HG02678 (cell line): ENCODE results near the gene RASSF3.

ENCODE experiments used
- ATAC-seq: cut with Tn5 transposase; IDR thresholded peaks from one replicate; pipeline ENCODE4 v1.9.1; 2021; ENCODE audit warnings: mild to moderate bottlenecking, moderate library complexity; ENCODE audit not compliant: unreplicated experiment

The RASSF3 gene

GRCh38 chr12:64718649-64719048, 108.4 kb downstream of the RASSF3 start:
- ATAC-seq: no peak

DNA sequence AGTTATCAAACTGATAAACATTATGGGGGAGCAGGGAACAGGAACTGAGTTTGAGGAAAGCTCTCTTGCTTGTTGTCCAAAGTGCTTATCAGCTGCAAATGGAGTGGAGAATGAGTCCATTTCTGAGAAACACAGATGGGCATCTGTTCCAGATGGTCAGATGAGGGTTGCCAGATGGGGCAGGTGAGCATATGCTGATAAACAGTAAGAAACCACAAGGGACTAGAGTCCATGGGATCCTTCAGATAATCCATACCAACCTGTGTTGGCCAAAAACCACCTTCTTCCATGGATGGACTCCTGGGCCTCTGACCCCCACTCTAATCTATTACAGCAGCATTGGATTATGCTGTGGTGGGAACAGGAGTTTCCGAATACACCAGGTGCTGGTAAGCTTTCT, 110.6 kb downstream of the RASSF3 start:
- ATAC-seq: no peak

- no peak for ATAC-seq
Observed at GRCh38 chr12:64722835-64723234, 112.5 kb downstream of the RASSF3 start.

GRCh38 chr12:64723630-64724029, 113.3 kb downstream of the RASSF3 start:
- ATAC-seq: no peak

- ATAC-seq: no peak
Observed at GRCh38 chr12:64724201-64724745, 114.0 kb downstream of the RASSF3 start.

- peak; percentile 52 for ATAC-seq
Observed at GRCh38 chr12:64729909-64730587, 119.8 kb downstream of the RASSF3 start.

DNA sequence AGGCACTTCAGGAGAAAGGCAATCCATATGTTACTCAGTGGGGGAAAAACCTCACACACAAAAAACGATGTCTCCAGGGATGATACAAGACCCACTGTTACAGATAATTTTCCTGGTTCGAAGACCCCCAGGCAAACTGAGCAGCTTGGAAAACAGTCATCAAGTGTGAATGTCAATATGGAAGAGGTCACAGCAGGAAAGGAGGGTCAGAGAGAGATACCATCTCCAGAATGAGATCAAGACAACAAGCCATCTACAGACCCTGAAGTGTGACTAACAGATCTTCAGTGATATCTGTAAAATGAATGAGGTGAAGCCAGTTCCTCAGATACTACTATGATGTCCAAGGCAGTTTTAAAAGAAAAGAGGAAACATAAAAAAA, 120.3 kb downstream of the RASSF3 start:
- peak; percentile 23 for ATAC-seq

DNA sequence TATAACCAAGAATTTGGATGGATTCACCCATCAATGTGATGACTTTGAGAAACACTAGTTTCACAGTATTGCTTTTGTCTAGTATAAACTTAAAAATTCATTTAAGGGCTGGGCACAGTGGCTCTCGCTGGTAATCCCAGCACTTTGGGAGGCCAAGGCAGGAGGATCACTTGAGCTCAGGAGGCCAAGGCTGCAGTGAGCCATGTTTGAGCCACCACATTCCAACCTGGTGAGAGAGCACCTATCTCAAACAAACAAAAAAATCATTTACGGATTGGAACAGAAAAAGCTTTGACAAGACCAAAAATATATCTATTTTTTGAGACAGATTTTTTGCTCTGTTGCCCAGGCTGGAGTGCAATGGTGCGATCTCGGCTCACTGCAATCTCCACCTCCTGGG, 121.4 kb downstream of the RASSF3 start:
- ATAC-seq: no peak

- no peak for ATAC-seq
Observed at GRCh38 chr12:64733857-64734256, 123.6 kb downstream of the RASSF3 start.

GRCh38 chr12:64735442-64735841, 125.1 kb downstream of the RASSF3 start:
- ATAC-seq: no peak

DNA sequence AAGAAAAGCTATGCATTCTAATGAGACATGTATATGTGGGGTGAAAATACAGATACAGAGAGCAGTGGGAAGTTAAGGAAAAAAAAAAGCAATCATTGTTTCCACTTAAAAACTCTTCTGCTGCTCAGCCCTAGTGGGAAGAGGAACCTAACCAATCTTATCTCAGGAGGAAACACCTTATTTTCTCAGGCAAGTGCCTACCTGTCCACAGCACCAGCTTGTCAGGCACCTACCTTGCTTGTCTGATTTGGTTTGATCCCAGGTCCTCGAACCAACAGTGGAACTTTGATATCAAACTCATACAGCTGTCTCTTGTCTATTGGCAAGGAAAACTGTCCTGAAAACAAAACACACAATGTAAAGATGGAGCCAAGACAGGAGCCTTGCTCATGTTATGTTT, 126.5 kb downstream of the RASSF3 start:
- no peak for ATAC-seq

- ATAC-seq: no peak
Observed at GRCh38 chr12:64737539-64737938, 127.2 kb downstream of the RASSF3 start.

DNA sequence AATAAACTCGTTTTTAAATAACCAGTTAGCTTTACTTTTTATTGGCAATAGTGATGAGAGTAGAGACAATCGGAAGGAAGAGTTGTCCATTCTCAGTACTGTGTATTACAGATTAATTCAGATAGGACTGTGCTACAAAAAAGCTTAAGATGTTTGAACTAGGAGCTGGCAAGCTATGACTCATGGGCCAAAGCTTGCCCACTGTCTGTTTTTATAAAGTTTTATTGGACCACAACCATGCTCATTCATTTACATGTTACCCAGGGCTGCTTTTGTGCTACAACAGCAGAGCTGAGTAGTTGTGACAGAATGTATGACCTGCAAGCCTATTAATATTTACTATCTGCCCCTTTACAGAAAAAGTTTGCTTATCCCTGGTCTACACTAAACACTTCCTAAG, 129.5 kb downstream of the RASSF3 start:
- no peak for ATAC-seq

DNA sequence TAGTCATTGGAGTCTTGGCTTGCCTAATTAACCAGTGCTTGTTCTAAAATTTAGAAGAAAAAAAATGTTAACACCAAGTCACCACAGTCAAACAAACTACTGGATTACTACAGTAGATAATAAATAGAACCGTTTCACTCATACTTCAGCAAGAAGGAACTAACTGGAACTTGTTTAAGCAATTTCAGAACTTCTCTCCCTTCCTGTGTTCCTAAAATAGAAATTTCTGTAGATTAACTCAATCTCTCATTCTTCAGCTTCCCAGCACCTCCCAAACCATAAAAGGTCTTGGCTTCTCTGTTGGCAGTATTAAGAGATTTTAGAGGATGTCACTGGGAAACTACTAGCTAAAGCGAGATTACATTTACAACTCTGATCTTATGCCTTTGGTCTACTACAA, 130.4 kb downstream of the RASSF3 start:
- no peak for ATAC-seq

GRCh38 chr12:64742416-64742815, 132.1 kb downstream of the RASSF3 start:
- ATAC-seq: no peak

- no peak for ATAC-seq
Observed at GRCh38 chr12:64743206-64743605, 132.9 kb downstream of the RASSF3 start.

DNA sequence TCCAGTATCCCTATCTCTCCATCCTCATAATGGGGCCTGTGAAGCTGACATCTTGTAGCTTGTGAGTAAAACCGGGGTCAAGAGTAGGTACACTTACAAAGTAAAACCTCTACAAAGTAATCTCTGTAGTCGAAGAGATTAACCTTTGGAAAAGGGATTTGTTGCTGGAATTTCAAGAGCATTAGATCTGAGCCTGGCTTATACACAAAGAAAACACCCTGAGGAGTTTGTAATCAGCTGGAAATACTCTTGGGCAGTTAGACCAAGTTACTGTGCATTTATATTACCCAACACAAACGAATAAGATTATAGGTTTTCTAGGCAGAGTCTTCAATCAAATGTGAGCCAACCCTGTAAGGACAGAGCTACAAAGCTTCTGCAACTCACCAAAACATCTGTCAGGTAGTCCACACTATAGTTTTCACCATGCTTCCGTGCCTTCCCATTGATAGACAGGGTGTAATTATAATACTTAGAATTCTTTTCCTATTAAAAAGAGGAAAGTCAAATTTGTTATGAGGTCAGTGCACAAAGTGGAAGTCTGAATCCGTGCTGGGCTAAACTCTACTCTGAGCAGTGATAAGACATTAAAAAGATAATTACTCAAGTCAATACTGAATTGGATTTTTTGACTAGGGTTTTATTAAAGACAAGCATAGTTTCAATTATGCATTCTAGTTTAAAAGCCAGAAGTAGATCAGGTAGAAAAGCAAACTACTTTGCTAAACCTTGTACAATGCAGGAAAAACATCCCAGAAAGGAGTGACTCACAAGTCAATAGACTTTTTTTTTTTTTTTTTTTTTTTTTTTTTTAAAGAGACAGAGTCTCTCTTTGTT, 134.3 kb downstream of the RASSF3 start:
- ATAC-seq: no peak

DNA sequence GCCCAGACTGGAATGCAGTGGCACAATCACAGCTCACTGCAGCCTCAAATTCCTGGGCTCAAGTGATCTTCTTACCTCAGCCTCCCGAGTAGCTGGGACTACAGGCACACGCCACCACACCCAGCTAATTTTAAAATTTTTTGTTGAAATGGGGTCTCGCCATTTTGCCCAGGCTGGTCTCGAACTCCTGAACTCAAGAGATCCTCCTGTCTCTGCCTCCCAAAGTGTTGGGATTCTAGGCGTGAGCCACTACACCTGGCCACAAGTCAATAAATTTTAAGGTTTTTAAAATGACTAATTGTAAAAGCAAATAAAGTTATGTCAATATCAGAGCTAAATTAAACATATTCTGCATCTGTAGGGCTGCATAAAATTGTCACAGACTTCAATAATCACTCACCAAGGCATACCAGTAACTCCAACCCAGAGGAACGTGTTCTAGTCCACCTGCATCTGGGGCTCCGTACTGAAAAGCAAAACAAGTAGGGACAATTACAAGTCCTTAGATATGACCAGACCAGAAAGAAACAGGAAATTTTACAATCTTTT, 135.0 kb downstream of the RASSF3 start:
- ATAC-seq: no peak

DNA sequence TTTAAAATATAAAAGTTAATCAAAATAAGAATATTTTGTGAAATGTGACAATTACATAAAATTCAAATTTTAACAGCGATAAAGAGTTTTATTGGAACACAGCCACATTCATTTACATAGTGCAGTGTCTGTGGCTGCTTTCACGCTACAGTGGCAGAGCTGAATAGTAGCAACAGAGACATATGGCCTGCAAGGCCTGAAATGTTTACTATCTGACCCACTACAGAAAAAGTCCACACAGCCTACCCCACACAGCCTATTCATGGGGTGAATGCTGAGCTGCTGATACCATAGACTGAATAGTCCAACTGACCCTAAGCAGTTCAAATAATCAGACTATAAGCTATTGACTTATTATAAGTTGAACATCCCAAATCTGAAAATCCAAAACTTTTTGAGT, 135.7 kb downstream of the RASSF3 start:
- ATAC-seq: no peak

DNA sequence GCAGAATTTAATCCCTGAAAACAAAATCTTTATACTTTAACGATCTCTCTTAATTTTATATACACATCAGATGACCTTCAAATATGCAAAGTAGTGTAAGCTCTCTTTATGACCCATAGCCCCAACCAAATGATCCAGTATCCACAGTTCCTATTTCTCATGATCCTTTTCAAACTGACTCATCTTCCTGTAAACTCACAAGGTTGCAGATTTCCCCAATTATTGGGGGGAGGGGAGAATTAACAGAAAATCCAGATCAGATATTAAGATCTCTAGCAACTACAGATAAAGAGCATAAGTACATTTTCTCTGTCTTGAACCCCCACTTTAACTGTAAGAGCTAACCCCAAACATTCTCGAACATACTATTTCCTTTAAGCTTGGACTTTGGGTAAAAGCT, 136.4 kb downstream of the RASSF3 start:
- ATAC-seq: no peak
